K562 (cell line): ENCODE results near the gene P4HB. TPM values are rescaled to one million over a fixed set of nuclear protein-coding genes. Genes with fewer than 3 reads are reported as not detected.

ENCODE experiments used
- STAG1 ChIP-seq: sonication (generic); formaldehyde crosslinking; IDR thresholded peaks from 2 replicates; pipeline ENCODE4 v1.5.0; 2020; ENCODE audit warnings: missing genetic modification reagents, borderline replicate concordance
- polyA plus RNA-seq, 8 experiments: library from polyadenylated mRNA; depleted of rRNA in 4 of 8; stranded (reverse) in 5 of 8; unstranded in 3 of 8; fragments of >200 nt; fragmentation: Nextera tagmentation in 2 of 8; fragmentation: Illumina TruSeq in 1 of 8; extraction: Ambion mirVana in 2 of 8; extraction: Trizol in 1 of 8; gene quantifications; 2 replicates each; pipeline versions ENCODE4 v1.2.1 to v1.2.3, GENCODE V29; 2011 to 2014; ENCODE audit warnings: inconsistent platforms in 1 of 8, missing spikeins in 1 of 8
- total RNA-seq, 7 experiments: library from RNA; depleted of rRNA in 6 of 7; stranded (reverse); fragments of >200 nt in 6 of 7; fragmentation: Illumina TruSeq in 2 of 7; extraction: Trizol in 2 of 7; gene quantifications; 2 replicates each; pipeline versions ENCODE4 v1.2.1 to v1.2.3, GENCODE V29; 2011 to 2021; ENCODE audit warnings: low replicate concordance in 1 of 7
- TF ChIP-seq, protein P1 (sequence below): fragments of 250-450 bp; sonication (Bioruptor Pico); IDR thresholded peaks from 2 replicates; pipeline ENCODE4 v1.5.0; 2021; ENCODE audit warnings: mild to moderate bottlenecking, moderate library complexity
- TF ChIP-seq, protein P2 (sequence below): fragments of 250-450 bp; sonication (Bioruptor Pico); IDR thresholded peaks from 2 replicates; pipeline ENCODE4 v1.8.0; 2021; ENCODE audit warnings: moderate library complexity, mild to moderate bottlenecking, inconsistent platforms
- TF ChIP-seq, protein P3 (sequence below): fragments of 200-600 bp; sonication (generic); IDR thresholded peaks from one replicate; pipeline ENCODE4 v1.6.1; 2012; ENCODE audit warnings: mild to moderate bottlenecking, low read depth, low read length, inconsistent platforms
- TF ChIP-seq, protein P4 (sequence below): fragments of 450-650 bp; IDR thresholded peaks from 2 replicates; pipeline ENCODE4 v1.6.1; 2016; ENCODE audit warnings: antibody characterized with exemption

The P4HB gene
- total and polyA plus RNA-seq, 9 of the 15 experiments (the other 6 are each of a cell fraction or from before 2014, with no cell fraction given) = 4.4 to 645 (median 325) TPM

DNA sequence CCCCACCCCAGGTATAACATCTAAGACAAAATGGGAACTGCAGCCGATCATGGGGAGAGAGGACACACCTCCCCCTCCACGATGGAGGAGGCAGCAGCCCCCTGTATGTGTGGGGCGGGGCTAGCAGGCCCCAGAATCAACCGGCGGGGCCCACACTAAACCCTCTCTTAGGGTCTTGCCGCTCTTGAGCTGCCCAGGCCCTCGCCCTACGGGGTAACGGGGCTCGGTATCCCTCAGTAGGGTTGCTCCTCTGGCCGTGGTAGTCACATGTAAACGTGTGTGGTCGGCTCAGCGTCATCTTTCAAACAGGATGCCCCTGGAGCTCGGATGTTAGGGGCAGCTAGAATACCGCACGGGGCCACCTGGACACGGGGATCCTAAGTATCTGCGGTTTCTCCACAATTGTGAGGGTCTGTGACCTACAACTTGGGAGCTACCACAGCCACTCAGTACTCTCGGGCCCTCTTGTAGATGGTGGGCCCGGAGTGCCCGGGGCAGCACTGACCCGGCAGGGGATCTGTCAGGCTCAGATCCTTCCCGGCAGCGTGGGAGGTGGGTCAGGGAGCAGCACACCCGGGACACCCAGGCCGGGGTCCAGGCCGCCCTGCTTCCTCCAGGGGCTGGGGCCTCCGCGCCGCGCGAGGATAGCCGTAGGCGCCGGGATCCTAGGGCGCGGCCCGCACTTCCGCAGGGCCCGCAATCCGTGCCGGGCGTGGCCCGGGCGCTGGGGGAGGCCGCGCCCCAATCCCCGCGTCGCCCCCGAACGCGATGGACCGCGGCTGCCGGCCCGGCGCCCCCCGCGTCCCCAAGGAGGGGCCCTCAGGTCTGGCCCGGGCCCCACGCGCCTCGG is 10.0 kb upstream of the P4HB start (continued):
- TF ChIP-seq, protein P1, sequence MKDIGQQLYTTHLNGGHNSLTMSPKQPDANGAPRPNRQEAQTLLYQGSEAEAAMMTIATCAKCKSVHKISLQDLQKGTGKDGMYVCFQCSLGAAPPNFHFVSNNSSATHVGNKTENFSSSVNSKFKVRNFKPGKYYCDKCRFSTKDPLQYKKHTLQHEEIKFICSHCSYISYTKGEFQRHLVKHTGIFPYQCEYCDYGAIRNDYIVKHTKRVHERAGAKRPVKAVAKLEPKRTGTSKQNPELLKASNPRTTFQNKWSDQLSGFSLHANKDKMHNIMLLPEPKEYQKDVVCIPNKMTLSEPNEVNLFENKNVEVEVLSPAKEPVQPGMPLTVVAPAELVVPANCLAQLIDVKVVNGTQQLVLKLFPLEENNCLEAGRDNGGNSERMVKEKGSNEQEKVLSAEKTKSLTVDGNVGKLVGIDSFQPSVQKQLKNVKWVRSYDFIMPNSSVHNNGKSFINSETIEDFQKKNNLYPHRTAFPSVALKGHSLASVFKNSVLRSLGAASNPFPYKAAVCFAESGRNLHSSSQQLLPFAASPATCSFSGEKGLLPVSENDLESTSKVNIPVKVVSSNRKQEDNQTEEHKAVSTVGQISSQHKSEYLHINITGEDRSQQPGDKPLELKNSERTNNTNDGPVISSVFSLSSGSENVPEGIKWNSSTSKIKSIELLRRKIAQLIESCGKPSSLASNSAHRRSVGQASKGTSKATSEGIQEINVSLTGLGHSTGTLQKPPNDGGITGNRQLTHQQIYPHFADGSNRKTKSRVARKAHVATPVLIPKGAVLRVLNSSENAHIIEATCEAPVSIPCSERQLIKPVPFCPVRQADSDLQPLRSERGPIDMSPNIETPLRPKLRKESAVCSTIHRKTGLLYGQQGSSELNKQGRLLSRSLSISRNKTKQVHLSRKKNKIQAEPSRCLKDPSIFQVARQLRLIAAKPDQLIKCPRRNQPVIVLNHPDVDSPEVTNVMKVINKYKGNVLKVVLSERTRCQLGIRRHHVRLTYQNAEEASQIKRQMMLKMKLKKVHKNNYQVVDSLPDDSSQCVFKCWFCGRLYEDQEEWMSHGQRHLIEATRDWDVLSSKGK = no peak
- TF ChIP-seq, protein P2, sequence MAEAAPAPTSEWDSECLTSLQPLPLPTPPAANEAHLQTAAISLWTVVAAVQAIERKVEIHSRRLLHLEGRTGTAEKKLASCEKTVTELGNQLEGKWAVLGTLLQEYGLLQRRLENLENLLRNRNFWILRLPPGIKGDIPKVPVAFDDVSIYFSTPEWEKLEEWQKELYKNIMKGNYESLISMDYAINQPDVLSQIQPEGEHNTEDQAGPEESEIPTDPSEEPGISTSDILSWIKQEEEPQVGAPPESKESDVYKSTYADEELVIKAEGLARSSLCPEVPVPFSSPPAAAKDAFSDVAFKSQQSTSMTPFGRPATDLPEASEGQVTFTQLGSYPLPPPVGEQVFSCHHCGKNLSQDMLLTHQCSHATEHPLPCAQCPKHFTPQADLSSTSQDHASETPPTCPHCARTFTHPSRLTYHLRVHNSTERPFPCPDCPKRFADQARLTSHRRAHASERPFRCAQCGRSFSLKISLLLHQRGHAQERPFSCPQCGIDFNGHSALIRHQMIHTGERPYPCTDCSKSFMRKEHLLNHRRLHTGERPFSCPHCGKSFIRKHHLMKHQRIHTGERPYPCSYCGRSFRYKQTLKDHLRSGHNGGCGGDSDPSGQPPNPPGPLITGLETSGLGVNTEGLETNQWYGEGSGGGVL (CRISPR knock-in tag) = no peak
- TF ChIP-seq, protein P3, sequence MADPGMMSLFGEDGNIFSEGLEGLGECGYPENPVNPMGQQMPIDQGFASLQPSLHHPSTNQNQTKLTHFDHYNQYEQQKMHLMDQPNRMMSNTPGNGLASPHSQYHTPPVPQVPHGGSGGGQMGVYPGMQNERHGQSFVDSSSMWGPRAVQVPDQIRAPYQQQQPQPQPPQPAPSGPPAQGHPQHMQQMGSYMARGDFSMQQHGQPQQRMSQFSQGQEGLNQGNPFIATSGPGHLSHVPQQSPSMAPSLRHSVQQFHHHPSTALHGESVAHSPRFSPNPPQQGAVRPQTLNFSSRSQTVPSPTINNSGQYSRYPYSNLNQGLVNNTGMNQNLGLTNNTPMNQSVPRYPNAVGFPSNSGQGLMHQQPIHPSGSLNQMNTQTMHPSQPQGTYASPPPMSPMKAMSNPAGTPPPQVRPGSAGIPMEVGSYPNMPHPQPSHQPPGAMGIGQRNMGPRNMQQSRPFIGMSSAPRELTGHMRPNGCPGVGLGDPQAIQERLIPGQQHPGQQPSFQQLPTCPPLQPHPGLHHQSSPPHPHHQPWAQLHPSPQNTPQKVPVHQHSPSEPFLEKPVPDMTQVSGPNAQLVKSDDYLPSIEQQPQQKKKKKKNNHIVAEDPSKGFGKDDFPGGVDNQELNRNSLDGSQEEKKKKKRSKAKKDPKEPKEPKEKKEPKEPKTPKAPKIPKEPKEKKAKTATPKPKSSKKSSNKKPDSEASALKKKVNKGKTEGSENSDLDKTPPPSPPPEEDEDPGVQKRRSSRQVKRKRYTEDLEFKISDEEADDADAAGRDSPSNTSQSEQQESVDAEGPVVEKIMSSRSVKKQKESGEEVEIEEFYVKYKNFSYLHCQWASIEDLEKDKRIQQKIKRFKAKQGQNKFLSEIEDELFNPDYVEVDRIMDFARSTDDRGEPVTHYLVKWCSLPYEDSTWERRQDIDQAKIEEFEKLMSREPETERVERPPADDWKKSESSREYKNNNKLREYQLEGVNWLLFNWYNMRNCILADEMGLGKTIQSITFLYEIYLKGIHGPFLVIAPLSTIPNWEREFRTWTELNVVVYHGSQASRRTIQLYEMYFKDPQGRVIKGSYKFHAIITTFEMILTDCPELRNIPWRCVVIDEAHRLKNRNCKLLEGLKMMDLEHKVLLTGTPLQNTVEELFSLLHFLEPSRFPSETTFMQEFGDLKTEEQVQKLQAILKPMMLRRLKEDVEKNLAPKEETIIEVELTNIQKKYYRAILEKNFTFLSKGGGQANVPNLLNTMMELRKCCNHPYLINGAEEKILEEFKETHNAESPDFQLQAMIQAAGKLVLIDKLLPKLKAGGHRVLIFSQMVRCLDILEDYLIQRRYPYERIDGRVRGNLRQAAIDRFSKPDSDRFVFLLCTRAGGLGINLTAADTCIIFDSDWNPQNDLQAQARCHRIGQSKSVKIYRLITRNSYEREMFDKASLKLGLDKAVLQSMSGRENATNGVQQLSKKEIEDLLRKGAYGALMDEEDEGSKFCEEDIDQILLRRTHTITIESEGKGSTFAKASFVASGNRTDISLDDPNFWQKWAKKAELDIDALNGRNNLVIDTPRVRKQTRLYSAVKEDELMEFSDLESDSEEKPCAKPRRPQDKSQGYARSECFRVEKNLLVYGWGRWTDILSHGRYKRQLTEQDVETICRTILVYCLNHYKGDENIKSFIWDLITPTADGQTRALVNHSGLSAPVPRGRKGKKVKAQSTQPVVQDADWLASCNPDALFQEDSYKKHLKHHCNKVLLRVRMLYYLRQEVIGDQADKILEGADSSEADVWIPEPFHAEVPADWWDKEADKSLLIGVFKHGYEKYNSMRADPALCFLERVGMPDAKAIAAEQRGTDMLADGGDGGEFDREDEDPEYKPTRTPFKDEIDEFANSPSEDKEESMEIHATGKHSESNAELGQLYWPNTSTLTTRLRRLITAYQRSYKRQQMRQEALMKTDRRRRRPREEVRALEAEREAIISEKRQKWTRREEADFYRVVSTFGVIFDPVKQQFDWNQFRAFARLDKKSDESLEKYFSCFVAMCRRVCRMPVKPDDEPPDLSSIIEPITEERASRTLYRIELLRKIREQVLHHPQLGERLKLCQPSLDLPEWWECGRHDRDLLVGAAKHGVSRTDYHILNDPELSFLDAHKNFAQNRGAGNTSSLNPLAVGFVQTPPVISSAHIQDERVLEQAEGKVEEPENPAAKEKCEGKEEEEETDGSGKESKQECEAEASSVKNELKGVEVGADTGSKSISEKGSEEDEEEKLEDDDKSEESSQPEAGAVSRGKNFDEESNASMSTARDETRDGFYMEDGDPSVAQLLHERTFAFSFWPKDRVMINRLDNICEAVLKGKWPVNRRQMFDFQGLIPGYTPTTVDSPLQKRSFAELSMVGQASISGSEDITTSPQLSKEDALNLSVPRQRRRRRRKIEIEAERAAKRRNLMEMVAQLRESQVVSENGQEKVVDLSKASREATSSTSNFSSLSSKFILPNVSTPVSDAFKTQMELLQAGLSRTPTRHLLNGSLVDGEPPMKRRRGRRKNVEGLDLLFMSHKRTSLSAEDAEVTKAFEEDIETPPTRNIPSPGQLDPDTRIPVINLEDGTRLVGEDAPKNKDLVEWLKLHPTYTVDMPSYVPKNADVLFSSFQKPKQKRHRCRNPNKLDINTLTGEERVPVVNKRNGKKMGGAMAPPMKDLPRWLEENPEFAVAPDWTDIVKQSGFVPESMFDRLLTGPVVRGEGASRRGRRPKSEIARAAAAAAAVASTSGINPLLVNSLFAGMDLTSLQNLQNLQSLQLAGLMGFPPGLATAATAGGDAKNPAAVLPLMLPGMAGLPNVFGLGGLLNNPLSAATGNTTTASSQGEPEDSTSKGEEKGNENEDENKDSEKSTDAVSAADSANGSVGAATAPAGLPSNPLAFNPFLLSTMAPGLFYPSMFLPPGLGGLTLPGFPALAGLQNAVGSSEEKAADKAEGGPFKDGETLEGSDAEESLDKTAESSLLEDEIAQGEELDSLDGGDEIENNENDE = no peak
- 0 out of 2 replicates have a peak, but pooled peaks have one; percentile 3 for TF ChIP-seq STAG1
- TF ChIP-seq, protein P4, sequence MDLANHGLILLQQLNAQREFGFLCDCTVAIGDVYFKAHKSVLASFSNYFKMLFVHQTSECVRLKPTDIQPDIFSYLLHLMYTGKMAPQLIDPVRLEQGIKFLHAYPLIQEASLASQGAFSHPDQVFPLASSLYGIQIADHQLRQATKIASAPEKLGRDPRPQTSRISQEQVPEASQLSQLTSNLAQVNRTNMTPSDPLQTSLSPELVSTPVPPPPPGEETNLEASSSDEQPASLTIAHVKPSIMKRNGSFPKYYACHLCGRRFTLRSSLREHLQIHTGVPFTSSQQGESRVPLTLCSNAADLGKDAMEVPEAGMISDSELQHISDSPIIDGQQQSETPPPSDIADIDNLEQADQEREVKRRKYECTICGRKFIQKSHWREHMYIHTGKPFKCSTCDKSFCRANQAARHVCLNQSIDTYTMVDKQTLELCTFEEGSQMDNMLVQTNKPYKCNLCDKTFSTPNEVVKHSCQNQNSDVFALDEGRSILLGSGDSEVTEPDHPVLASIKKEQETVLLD = no peak
